ENCODE measurements around the gene IPO4.
A peak's percentile ranks its signal among the peaks of the same experiment; 100 is the strongest.
"Not testable (repeated sequence)": the region's sequence is repeated elsewhere in the genome, so short reads cannot be mapped to it uniquely, and the experiment has no call there.

IPO4 gene, protein sequence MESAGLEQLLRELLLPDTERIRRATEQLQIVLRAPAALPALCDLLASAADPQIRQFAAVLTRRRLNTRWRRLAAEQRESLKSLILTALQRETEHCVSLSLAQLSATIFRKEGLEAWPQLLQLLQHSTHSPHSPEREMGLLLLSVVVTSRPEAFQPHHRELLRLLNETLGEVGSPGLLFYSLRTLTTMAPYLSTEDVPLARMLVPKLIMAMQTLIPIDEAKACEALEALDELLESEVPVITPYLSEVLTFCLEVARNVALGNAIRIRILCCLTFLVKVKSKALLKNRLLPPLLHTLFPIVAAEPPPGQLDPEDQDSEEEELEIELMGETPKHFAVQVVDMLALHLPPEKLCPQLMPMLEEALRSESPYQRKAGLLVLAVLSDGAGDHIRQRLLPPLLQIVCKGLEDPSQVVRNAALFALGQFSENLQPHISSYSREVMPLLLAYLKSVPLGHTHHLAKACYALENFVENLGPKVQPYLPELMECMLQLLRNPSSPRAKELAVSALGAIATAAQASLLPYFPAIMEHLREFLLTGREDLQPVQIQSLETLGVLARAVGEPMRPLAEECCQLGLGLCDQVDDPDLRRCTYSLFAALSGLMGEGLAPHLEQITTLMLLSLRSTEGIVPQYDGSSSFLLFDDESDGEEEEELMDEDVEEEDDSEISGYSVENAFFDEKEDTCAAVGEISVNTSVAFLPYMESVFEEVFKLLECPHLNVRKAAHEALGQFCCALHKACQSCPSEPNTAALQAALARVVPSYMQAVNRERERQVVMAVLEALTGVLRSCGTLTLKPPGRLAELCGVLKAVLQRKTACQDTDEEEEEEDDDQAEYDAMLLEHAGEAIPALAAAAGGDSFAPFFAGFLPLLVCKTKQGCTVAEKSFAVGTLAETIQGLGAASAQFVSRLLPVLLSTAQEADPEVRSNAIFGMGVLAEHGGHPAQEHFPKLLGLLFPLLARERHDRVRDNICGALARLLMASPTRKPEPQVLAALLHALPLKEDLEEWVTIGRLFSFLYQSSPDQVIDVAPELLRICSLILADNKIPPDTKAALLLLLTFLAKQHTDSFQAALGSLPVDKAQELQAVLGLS

DNA sequence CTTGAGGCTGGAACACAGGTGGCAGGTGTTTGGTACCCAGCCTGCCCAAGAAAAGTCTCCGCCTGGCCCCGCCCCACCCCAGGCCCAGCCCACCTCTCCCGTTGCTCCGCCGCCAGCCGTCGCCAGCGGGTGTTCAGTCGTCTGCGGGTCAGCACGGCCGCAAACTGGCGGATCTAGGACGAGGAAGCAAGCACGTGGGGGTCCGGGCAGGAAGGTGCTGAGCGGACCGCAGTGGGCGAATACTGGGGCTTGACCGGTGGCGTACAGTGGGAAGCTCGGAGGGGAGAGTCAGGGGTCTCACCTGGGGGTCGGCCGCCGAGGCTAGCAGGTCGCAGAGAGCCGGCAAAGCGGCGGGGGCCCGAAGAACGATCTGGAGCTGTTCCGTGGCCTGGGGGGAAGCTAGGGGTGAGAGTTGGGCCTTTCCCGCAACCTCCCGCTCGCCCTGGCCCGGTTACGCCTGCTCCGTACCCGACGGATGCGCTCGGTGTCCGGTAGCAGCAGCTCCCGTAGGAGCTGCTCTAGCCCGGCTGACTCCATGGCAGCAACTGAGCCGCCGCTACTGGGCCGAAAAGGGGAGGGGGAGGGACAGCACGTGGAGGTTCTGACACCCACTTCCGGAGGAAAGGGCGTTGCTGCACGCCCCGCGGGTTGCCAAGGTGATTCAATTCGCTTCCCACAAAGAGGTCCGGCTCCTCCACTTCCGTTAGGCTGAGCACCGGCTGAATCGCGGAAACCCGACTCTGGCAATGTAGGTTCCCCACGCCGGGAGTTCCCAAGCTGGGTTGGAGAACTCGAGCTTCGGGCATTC, at the start of gene IPO4:
IPO4 (minus strand) TSS at position 566 of the 808 bp plus-strand sequence; CDS start at position 537, 29 bp downstream.
- peak; percentile 95 for DNase-seq

DNA sequence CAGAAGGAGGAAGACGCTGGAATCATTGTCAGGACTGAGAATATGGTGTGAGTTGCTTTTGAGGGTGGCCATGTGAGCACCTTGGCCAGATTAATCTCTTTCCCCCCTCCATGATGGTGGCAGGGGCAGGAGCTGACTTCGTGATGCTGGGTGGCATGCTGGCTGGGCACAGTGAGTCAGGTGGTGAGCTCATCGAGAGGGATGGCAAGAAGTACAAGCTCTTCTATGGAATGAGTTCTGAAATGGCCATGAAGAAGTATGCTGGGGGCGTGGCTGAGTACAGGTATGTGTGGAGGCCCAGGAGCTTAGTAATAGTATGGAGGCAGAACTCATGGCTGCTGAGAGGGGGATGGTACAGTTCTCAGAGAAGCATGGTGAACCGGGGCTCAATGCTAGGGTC, 49.5 kb upstream of the IPO4 start:
- DNase-seq: no peak

DNA sequence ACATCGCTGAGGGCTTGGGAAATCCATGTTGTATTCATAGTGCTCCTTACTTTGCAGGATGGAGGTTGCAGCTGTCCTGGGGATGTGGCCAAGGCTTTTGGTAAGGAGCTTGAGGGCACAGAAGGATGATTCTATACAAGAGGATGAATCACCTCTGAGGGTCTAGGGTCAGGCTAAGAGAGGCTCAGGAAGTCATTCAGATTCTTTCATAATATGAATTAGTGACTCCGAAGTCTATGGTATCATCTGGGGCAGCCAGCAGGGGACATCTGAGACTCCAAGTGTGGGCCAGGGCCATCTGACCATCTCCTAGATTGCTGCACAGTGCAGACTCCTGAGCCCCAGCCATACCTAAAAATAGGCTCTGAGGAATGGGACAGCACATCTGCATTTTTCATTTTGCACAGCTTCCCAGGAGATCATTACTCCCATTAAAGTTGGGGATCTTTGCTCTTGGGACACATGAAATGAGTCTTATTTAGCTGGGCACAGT, 48.9 kb upstream of the IPO4 start:
- DNase-seq: no peak

DNA sequence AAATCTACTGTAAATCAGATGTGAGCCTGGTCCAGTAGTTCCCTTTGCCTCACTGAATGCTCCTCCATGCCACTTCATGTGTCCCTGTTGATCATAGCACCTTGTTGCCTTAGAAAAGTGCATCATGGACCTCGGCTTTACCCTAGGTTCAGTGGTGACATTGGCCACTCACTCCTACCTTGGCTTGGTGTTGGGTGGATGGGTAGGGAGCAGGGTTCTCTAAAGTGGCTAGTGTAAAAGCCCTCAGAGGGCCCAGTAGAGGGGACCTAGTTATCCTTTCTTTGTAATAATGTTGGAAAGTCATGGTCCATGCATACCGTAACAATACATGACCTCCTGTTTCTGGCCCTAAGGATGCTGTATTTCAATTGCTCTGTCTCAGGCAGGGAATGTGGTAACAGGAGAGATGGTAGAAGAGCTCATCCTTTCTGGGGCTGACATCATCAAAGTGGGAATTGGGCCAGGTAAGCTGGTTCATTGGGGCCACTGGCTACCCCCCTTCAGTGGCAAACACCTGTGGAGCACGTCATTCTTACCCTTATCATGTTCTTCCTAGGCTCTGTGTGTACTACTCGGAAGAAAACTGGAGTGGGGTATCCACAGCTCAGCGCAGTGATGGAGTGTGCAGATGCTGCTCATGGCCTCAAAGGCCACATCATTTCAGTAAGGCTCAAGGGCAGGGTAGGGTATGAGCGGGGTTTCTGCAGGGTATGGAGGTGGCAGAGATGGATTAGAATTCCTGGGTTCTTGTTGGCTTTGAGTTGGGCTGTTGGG, 48.3 kb upstream of the IPO4 start:
- no peak for DNase-seq

DNA sequence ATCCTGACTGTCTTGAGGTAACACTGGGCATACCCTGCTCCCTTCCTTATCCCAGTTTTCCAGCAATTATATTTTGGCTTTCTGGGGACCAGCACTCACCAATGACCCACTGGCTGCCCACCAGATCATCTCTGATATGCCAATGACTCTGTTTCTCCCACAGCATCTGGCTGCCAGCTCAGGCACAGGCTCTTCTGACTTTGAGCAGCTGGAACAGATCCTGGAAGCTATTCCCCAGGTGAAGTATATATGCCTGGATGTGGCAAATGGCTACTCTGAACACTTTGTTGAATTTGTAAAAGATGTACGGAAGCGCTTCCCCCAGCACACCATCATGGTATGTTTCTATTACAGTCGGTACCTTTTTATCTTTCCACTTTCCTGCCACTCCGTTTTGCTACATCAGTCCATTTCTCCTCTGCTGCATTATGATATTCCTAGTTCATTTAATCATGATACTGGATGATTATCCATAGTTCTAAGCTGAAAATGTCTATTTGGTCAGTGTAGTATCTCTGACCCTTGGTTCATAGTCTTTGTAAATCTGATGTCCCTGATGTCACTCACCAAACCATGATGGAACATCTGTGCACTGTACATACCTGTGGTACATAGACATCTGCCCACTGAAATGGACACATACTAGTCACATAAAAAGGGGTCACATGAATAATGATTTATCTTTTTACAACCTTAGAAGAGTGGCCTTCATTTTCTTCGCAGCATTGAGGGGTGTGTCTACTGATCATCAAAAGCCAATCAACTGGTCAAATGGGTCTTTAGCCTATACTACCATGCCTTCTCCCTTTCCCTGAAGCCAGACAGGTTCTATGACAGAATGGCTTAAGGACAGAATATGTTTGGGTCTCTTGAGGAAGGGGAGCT, 47.4 kb upstream of the IPO4 start:
- DNase-seq: no peak

DNA sequence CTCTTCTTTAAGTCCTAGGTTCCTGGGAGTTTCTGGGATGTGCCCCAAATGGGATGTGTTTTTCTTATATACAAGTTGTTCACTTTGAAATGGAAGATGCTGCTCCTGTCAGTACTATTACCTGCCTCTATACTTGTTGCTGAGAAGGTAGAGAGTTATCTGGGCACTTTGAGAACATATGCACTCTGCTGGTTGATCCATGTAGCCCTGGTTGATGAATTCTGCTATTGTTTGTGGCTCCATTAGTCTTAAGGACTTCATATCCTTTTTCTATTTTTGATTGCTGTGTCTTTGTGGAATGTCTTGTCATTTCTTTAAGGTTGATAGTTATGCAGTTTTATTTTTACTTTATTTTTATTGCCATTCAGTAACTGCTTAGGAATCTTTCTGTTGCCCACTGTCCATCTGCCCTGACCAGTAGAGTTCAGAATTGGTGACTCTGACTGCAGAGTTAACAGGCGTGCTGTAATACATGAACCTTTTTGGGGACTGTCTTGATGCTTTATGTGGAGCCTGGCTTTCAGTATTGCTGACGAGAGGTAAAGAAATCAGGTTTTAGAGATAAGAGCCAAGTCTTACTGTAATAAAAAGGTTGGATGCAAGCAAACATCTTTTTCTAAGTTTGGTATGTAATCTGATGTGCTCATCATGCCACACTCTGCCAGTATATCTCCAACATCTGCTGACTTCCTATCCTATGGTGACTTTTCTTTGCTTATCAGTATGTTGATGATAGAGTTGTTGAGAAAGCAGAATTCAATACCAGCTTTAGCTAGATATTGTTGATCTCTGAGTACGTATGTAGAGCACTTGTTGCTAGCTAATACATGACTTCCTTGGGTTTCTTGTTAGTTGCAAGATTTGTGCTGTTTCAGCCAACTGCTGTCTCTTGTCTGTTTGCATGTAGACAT, 45.7 kb upstream of the IPO4 start:
- DNase-seq: no peak

DNA sequence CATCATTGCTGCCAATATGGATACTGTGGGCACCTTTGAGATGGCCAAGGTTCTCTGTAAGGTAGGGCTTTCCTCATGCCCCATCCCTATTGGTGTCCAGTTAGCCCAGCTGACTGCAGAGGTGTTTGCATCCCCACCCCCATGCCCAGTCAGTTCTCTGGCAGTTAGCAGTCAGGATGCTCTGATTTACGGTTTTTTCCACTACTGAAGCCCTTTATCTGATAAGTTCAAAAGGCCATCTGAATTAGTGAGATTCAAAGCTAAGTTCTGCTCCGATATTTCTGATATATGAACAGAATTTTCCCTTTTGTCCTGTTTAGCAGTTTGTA, 44.9 kb upstream of the IPO4 start:
- DNase-seq: no peak

DNA sequence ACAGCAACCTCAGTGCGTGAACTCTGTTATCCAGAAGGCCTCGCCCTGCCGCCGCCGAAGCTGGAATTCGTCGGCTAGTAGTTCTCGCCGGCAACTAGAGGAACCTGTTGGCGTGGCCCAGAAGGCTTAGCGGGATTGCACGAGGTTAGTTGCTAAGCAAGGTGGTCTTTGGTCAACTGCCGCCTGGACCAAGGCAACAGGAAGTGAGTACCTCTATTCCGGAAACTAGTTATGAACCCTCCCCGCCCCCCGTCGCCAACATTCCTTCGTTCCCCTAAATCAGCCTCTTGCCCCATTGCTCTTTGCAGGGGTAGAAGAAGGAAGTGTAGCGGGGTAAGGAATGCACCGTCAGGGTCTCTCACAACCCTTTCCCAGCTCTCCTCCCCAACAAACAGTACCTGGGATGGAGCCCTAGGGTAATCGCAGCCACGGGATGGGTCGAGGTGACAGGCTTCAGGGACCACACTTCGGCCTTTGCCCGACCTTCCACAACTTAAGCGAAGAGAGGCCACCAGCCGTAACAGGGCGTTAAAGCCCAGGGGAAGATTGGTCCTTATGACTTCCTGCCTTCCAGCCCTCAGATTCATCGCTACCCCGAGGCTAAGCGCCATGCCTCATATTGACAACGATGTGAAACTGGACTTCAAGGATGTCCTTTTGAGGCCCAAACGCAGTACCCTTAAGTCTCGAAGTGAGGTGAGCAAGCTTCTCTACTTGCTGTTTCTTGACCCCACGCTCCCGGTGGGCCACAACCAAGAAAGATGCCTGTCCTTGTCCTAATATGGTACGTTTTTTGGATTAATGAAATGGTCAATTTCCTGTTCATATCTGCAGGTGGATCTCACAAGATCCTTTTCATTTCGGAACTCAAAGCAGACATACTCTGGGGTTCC, 44.3 kb upstream of the IPO4 start, which contains the start of gene GMPR2:
GMPR2 (plus strand) TSS at position 285 of the 893 bp plus-strand sequence; CDS start at position 610, 325 bp downstream.
- DNase-seq: peak; percentile 37

DNA sequence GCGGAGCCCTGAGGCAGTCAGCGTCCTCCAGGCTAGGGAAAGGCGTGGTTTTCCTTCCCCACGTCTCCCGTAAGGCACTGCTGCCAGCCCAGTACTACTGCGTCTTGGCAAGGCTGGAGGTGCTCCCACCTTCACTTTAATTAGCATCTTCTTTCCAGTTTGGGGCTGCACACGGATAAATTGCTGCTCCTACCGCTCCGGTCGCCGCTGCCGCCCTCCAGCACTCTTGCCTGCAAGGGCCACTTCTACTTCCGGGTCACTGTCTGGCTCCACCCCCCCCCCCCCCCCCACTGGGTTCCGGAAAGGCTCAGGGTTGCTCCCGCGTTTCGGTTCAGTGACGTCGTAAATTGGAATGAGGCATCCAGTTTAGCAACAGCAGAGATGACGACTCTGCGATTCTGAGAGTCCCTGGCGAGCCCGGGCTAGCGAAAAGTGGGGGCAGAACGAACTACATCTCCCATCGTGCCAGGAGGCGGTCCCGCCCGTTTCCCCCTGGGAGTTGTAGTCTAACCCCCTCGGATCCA, 43.6 kb upstream of the IPO4 start, which contains the start of gene NEDD8:
NEDD8 (minus strand) TSS at position 247 of the 524 bp plus-strand sequence; CDS start at position 147, 100 bp downstream.
- peak; percentile 86 for DNase-seq

DNA sequence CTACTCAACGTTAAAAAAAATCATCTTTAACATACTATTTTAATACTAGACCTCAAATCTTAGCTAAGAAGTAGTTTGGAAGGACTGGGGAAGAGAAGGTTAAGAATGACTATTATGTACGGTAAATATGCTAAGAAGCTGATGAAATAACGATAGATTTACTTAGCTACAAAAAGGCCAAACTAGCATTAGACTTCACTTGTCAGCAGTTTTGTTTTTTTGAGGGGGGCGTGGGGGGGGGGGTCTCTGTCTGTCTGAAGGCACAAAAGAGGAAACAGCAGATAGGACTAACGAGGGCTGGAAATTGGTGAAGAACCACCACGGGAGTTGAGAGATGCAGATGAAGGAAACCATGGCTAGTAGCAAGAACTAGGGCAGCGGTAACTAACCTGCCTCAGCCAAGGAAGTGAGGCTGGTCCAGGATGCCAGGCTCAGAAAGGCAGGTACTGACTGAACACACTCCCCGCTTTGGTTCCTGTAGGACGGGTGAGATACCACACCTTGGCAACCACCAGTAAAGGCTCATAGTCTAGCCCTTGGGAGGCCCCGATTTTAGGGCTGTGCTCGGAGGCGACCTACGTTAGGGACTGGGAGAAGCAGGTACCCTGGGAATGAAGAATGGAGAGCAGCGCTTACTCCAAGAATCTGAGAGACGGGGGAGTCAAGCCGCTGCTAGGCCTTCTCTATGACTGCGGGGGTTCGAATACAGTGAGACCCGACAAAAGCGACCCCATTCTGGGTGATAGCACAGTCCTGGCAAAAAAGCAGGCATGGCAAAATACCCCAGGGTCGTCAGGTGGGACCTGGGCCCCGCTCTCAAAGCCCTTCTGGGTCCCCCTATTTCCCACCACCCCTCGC, 42.9 kb upstream of the IPO4 start:
- no peak for DNase-seq

DNA sequence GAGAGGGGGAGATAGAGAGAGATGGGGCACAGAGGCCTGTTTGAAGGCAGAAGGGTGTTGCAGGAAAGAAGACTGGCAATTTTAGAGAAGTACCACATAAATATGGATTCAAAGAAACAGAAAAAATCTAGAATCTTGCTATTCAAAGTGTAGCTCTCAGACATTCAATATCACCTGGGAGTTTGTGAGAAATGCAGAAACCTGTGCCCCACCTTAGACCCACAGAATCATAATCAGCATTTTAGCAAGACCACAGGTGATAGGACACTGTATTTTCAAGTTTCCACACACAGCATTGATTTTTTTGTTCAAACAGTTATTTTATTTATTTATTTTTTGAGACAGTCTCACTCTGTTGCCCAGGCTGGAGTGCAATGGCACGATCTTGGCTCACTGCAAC, 40.3 kb upstream of the IPO4 start:
- DNase-seq: no peak

DNA sequence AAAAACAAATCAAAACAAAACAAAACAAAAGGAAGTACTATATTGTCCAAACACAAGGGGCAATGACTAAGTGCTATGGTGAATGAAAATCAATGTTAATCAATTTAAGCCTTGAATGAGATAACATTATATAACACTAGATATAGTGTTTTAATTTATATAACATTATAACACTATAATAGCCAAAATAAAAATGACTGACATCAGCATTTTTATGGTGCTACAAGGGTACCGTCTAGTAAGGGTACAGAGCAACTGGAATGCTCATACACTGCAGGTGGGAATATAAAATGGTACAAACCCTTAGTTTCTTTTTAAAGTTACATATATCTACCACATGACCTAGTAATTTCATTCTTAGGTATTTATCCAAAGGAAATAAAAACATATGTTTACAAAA, 37.9 kb upstream of the IPO4 start:
- DNase-seq: no peak

DNA sequence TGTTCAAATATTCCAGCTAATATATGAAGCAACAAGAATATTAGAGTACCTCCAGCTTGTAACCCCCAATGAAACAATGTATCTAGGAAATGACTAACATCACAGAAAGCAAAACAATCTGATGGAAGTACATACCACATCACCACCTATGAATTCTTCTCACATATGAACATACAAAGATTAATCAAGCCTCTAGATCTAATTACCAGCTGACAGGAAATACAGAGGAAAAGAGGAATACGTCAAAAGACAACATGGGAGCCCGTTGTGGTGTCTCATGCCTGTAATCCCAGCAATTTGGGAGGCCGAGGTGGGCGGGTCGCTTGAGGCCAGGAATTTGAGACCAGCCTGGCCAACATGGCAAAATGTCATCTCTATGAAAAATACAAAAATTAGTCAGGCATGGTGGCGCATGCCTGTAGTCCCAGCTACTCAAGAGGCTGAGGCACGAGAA, 36.0 kb upstream of the IPO4 start:
- no peak for DNase-seq

DNA sequence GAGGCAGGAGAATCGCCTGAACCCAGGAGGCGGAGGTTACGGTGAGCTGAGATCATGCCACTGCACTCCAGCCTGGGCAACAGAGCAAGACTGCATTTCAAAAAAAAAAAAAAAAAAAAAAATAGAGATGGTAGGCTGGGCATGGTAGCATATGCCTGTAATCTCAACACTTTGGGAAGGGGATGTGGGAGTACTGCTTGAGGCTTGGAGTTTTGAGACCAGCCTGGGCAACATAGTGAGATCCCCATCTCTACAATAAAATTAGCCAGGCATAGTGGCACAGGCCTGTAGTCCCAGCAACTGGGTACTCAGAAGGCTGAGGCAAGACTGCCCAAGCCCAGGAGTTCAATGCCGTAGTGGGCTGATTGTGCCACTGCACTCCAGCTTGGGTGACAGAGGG, 34.4 kb upstream of the IPO4 start:
- DNase-seq: not testable (repeated sequence)

DNA sequence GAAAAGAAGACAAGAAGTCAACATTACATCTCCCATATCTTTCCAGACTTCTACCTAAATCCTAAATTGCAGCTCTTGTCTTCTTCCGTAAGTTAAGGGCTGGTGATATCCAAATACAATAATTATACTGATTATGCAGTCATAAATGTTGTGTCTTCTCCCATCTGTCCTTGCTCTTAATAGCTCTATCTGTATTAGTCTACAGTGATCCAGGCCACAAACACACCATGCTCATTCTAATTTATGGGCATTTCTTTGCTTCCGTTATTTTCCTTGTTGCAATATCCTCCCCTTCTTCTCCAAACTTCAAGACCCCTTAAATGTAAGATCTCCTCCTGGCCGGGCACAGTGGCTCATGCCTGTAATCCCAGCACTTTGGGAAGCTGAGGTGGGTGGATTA, 30.9 kb upstream of the IPO4 start:
- DNase-seq: no peak

DNA sequence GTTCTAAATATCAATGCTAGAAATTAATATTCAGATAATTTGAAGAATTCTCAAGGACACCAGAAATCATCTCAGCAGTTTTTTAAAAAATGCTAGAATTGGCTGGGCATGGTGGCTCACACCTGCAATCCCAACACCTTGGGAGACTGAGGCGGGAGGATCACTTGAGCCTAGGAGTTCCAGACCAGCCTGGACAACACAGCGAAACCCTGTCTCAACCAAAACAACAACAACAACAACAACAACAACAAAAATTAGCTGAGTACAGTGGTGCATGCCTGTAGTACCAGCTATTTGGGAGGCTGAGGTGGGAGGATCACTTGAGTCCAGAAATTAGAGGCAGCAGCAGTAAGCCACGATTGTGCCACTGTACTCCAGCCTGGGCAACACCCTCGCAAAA, 30.5 kb upstream of the IPO4 start:
- no peak for DNase-seq

DNA sequence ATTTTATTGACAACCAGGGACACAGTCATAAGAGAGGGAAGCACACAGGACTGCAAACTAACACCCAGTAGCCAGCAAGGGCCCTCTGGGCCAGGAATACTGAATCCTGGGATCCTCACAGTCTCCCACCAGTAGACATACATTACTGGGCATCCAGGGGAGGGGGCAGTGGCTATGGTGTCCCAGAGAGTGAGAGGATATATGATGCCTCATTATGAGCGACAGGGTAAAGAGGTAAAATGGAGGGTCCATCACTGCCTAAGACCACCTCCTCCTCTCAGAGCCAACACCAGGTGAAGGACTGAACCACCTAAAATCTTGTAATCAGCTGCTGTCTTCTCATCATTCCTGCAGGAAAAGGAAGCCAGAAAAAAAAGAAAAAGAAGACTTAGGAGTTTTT, 28.3 kb upstream of the IPO4 start:
- DNase-seq: not testable (repeated sequence)
